RWPE1 (cell line): Measurements from ENCODE around the gene DCBLD2.
"Not testable (repeated sequence)": the region's sequence is repeated elsewhere in the genome, so short reads cannot be mapped to it uniquely, and the experiment has no call there.

ENCODE experiments used
- CTCF ChIA-PET: fragments of 350-600 bp; sonication (Branson Sonifier 250); formaldehyde crosslinking; extraction: SDS; loops from one replicate; lab custom pipeline; 2021; lab: Yijun Ruan, JAX
- POLR2A ChIA-PET: fragments of 400-600 bp; formaldehyde crosslinking; extraction: SDS; loops from one replicate; lab custom pipeline; 2020; ENCODE audit warnings: antibody characterized with exemption; ENCODE audit not compliant: low non-redundant PET; lab: Yijun Ruan, JAX
- DNase-seq: peaks from one replicate; pipeline ENCODE4 v3.0.0; 2012; ENCODE audit warnings: low spot score
- H3K27ac ChIP-seq: fragments of 450-650 bp; 2 replicates; pipeline ENCODE4 v1.5.1; 2017
- TF ChIP-seq, protein P1 (sequence below): fragments of 450-650 bp; conservative IDR thresholded peaks from 2 replicates; pipeline ENCODE4 v1.5.1; 2017; ENCODE audit warnings: low read depth, mild to moderate bottlenecking

The DCBLD2 gene

DNA sequence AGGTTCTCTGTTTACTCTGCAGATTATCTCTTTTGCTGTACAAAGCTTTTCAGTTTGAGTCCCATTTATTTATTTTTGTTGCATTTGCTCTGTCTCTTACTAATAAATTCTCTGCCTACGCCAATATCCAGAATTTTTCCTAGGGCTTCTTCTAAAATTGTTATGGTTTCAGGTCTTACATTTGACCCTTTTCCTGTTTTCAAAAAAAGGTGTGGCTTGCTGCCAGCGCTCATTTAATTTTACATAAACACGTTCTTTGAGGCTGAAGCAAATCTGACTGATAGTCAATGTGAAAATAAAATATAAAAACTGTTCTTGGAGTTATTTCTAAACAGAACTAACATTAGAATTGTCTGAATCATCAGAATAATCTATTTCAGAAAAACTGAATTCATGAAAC, 32.1 kb downstream of the DCBLD2 start:
- POLR2A ChIA-PET, result no interaction called here
- CTCF ChIA-PET, result no interaction called here
- no peak for DNase-seq
- TF ChIP-seq, protein P1, sequence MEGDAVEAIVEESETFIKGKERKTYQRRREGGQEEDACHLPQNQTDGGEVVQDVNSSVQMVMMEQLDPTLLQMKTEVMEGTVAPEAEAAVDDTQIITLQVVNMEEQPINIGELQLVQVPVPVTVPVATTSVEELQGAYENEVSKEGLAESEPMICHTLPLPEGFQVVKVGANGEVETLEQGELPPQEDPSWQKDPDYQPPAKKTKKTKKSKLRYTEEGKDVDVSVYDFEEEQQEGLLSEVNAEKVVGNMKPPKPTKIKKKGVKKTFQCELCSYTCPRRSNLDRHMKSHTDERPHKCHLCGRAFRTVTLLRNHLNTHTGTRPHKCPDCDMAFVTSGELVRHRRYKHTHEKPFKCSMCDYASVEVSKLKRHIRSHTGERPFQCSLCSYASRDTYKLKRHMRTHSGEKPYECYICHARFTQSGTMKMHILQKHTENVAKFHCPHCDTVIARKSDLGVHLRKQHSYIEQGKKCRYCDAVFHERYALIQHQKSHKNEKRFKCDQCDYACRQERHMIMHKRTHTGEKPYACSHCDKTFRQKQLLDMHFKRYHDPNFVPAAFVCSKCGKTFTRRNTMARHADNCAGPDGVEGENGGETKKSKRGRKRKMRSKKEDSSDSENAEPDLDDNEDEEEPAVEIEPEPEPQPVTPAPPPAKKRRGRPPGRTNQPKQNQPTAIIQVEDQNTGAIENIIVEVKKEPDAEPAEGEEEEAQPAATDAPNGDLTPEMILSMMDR, result no peak
- H3K27ac ChIP-seq, result no peak overlapping the region

DNA sequence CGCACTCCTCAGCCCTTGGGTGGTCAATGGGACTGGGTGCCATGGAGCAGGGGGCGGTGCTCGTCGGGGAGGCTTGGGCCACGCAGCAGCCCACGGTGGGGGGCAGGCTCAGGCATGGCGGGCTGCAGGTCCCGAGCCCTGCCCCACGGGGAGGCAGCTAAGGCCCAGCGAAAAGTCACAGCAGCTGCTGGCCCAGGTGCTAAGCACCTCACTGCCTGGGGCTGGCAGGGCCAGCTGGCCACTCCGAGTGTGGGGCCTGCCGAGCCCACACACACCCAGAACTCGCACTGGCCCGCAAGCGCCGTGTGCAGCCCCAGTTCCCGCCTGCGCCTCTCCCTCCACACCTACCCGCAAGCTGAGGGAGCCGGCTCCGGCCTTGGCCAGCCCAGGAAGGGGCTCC, 43.5 kb downstream of the DCBLD2 start:
- CTCF ChIA-PET, POLR2A ChIA-PET, DNase-seq: not testable (repeated sequence)
- H3K27ac ChIP-seq, result peak overlapping the region; percentile 41

DNA sequence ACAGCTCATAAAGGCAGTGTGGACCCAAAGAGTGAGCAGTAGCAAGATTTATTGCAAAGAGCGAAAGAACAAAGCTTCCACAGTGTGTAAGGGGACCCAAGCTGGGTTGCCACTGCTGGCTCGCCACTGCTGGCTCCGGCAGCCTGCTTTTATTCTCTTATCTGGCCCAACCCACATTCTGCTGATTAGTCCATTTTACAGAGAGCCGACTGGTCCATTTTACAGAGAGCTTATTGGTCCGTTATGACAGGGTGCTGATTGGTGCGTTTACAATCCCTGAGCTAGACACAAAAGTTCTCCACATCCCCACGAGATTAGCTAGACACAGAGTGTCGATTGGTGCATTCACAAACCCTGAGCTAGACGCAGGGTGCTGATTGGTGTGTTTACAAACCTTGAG, 44.2 kb downstream of the DCBLD2 start:
- POLR2A ChIA-PET, DNase-seq, CTCF ChIA-PET: not testable (repeated sequence)
- peak overlapping the region; percentile 37 for H3K27ac ChIP-seq

DNA sequence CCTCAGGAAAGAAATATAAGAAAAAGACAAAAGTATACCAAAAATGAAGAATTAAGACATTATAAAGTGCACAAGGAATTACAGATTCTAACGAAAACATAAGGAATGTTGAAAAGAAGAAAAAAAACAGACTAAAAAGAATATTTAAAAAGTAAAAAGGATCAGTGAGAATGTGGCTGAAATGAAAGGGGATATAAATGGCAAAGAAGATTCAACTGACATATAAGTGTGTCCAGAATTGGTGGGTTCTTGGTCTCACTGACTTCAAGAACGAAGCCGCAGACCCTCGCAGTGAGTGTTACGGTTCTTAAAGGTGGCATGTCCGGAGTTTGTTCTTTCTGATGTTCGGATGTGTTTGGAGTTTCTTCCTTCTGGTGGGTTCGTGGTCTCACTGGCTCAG, 44.8 kb downstream of the DCBLD2 start:
- no peak for DNase-seq
- peak overlapping the region; percentile 37 for H3K27ac ChIP-seq
- POLR2A ChIA-PET, result no interaction called here
- CTCF ChIA-PET, result no interaction called here
- TF ChIP-seq, protein P1, result no peak

DNA sequence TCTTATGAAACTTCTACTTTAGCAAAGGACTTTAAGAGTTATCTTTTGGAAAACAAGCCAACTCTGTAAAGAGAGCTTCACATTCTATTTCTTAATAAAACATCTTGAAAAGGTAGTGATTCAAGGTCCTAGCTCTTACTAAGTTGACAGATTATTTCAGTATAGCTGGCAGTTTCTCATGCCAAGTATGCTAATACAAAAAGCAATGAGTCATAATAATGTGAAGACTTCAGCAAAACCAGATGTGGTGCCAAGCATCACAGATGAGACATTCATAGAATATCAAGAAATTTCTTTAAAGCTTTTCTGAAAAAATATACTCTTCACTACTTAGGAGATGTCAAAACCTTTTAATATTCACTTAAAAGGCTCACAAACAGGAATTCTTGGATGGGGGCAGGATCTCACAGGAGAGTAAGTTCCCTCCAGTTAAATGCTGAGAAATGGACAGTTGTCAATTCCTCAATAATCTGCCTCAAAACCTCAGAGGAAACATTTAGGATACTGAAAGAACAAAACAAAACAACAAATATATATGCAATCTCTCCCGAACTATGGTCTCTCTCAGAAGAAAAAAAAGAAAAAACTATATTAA, 45.6 kb downstream of the DCBLD2 start:
- ChIA-PET CTCF (interaction anchor here (0.7 kb wide), 1 partner anchor 905 kb away, joined by 3 read pairs; no protein-coding TSS in a partner anchor), POLR2A (no interaction called here)
- TF ChIP-seq, protein P1, result no peak
- DNase-seq, result peak; percentile 69
- no peak overlapping the region for H3K27ac ChIP-seq

DNA sequence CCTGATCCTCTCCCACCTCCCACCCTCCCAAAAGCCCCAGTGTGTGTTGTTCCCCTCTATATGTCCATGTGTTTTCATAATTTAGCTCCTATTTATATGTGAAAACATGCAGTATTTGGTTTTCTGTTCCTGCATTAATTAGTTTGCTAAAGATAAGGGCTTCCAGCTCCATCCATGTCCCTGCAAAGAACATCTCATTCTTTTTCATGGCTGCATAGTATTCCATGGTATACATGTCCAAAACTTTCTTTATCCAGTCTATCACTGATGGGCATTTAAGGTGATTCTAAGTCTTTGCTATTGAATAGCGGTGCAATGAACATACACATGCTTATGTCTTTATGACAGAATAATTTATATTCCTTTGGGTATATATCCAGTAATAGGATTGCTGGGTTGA, 53.4 kb downstream of the DCBLD2 start:
- TF ChIP-seq, protein P1, result no peak
- no peak overlapping the region for H3K27ac ChIP-seq
- CTCF ChIA-PET, result interaction anchor here (0.5 to 0.8 kb wide), 2 partner anchors 147 to 296 kb away, joined by 3 read pairs; no protein-coding TSS in a partner anchor
- no peak for DNase-seq
- POLR2A ChIA-PET, result no interaction called here

DNA sequence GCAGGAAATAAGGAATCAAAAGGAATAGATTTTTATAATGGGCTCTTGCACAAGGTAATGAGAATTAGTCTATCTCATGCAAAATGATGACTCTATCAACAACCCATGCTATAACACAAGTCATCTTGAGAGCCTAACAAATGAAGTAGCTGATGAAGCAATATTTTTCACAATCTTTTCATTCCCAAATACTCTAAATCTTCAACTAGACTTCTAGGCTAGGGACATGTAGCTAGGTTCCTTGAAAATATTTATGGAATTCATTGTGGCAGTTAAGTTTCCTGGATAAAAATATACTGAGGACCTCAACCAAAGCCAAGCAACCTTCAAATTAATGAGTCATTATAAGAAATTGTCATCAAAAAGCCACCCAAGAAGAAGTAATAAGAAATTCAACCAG, 55.4 kb downstream of the DCBLD2 start:
- TF ChIP-seq, protein P1, result no peak
- H3K27ac ChIP-seq, result no peak overlapping the region
- DNase-seq, result no peak
- CTCF ChIA-PET, result interaction anchor here (0.7 kb wide), 1 partner anchor 244 kb away, joined by 3 read pairs; no protein-coding TSS in a partner anchor
- POLR2A ChIA-PET, result no interaction called here
